Measurements from ENCODE around the gene ABHD17B. TPM values are rescaled to one million over a fixed set of nuclear protein-coding genes. Genes with fewer than 3 reads are reported as not detected.

The ABHD17B gene
- total RNA-seq, 4 donors from 2014 or later, result 13.0 to 25.4 (median 15.2) TPM

GRCh38 chr9:71886015-71886414, 25.0 kb downstream of the ABHD17B start:
- no peak for TF ChIP-seq CTCF (IDR thresholded peaks at IDR 0.05; ENCODE audit: low read depth)

- TF ChIP-seq CTCF (IDR thresholded peaks at IDR 0.05; ENCODE audit: low read depth), result no peak
These were observed 25.5 kb downstream of the ABHD17B start for GRCh38 chr9:71885467-71885866.

GRCh38 chr9:71884005-71884404, 27.0 kb downstream of the ABHD17B start:
- no peak for TF ChIP-seq CTCF (IDR thresholded peaks at IDR 0.05; ENCODE audit: low read depth)

GRCh38 chr9:71879644-71880174, 31.3 kb downstream of the ABHD17B start:
- TF ChIP-seq CTCF (IDR thresholded peaks at IDR 0.05; ENCODE audit: low read depth), result no peak

- no peak for TF ChIP-seq CTCF (IDR thresholded peaks at IDR 0.05; ENCODE audit: low read depth)
These were observed 32.4 kb downstream of the ABHD17B start for GRCh38 chr9:71878327-71879274.

- no peak for TF ChIP-seq CTCF (IDR thresholded peaks at IDR 0.05; ENCODE audit: low read depth)
These were observed 34.2 kb downstream of the ABHD17B start for GRCh38 chr9:71876829-71877228.

GRCh38 chr9:71876106-71876505, 34.9 kb downstream of the ABHD17B start:
- TF ChIP-seq CTCF (IDR thresholded peaks at IDR 0.05; ENCODE audit: low read depth), result no peak

Data from subcutaneous adipose tissue (tissue), 4 donors.